Measurements from ENCODE around the gene LUC7L. TPM values are rescaled to one million over a fixed set of nuclear protein-coding genes. Genes with fewer than 3 reads are reported as not detected.
"Not testable (repeated sequence)": the region's sequence is repeated elsewhere in the genome, so short reads cannot be mapped to it uniquely, and the experiment has no call there.

Gene LUC7L
- total and polyA plus RNA-seq, 7 experiments from 2014 or later = 6.9 to 177 (median 148) TPM

DNA sequence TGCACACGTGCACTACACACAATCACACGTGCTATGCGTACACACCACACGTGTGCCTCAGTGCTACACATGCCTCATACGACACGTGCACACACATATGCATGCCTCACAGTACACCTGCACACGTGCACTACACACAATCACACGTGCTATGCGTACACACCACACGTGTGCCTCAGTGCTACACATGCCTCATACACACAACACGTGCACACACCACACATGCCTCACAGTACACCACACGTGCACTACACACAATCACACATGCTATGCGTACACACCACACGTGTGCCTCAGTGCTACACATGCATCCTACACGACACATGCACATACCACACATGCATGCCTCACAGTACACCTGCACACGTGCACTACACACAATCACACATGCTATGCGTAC lies 38.3 kb upstream of the LUC7L start:
- POLR2A ChIA-PET; ATAC-seq; H3K27ac Mint-ChIP-seq; DNase-seq; H3K36me3 Mint-ChIP-seq; H3K4me1 Mint-ChIP-seq; intact Hi-C loops (cut with micrococcal nuclease); H3K4me3 ChIP-seq (ENCODE audit: low read length); H3K9me3 ChIP-seq (ENCODE audit: control insufficient read depth in 2 of 3, low read length in 3 of 3); H3K27me3 Mint-ChIP-seq; CTCF ChIA-PET; H3K9me3 Mint-ChIP-seq; H3K27ac ChIP-seq (ENCODE audit: low read depth, low read length); H3K4me3 Mint-ChIP-seq; H3K27me3 ChIP-seq (ENCODE audit: control insufficient read depth in 2 of 2, insufficient read depth in 2 of 2, low read length in 2 of 2); H3K4me1 ChIP-seq (ENCODE audit: control insufficient read depth in 2 of 2, insufficient read depth in 2 of 2, low read length in 2 of 2): not testable (repeated sequence)
- H3K36me3 ChIP-seq (ENCODE audit: control insufficient read depth in 2 of 3, insufficient read depth in 3 of 3, low read length in 3 of 3) = peaks cover 0 to 27% (median 0%) of the 10 kb centered on the region in 3 experiments

DNA sequence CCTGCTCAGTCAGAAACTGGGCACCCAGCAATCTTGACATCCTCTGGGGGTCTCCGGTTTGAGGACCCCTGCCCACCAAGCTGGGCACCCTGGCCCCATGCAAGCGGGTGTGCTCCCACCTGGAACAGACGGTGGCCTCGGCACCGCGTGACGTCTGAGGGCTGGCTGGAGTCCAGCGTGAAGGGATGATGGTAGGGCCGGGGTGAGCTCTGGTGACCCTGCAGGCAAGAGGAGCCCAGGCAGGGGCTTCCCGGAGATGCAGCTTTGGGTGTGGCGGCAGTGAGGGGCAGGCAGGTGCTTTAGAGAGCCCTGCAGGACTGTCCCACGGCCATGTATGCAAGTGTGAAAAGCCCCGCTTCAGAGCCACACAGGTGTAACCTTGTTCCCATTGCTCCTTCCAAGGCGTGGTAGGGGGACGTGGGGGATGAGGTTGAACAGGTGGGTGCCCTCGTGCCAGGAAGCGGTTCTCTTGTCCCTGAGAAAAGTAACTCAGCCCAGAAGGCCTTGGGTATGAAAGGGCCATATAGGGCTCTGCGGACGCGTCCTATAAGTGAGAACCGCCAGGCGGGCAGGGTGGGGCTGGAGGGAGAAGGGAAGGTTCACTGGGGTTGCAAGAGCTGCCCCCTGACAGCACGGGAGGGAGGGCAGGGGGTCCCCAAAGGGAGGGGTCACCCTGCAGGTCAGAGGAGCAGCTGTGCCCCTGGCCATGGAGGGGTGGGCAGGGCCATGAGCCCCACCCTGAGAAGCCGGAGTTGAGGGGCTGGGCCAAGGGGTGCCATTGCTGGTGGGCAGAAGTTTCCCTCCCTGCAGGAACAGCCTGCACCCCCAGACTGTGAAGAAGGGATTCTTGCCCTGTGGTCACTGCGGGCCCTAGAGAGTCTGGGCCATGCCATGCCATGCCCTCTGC lies 37.3 kb upstream of the LUC7L start:
- Histone ChIP-seq H3K27me3 (ENCODE audit: control insufficient read depth in 2 of 2, insufficient read depth in 2 of 2, low read length in 2 of 2) (no peaks in the 10 kb centered on the region), H3K4me3 (ENCODE audit: low read length) (no peak overlapping the region), H3K36me3 (ENCODE audit: control insufficient read depth in 2 of 3, insufficient read depth in 3 of 3, low read length in 3 of 3) (peaks cover 0 to 37% (median 0%) of the 10 kb centered on the region in 3 experiments), H3K27ac (ENCODE audit: low read depth, low read length) (no peak overlapping the region), H3K4me1 (ENCODE audit: control insufficient read depth in 2 of 2, insufficient read depth in 2 of 2, low read length in 2 of 2) (no peaks in the 10 kb centered on the region), H3K9me3 (ENCODE audit: control insufficient read depth in 2 of 3, low read length in 3 of 3) (no peaks in the 10 kb centered on the region)
- DNase-seq (peak in 1 of 9 donors; percentile 5), ATAC-seq (no peak)
- H3K27ac Mint-ChIP-seq = no peak overlapping the region
- no peaks in the 10 kb centered on the region for H3K27me3 Mint-ChIP-seq
- POLR2A ChIA-PET = no interaction called here
- H3K9me3 Mint-ChIP-seq = peaks cover 0 to 3% (median 0%) of the 10 kb centered on the region in 11 donors
- H3K36me3 Mint-ChIP-seq = peaks cover 0 to 4% (median 0%) of the 10 kb centered on the region in 5 donors
- CTCF ChIA-PET = no interaction called here
- H3K4me1 Mint-ChIP-seq = peaks cover 0 to 7% (median 0%) of the 10 kb centered on the region in 7 donors
- intact Hi-C loops (cut with micrococcal nuclease) = no loop called here
- H3K4me3 Mint-ChIP-seq = no peak overlapping the region

DNA sequence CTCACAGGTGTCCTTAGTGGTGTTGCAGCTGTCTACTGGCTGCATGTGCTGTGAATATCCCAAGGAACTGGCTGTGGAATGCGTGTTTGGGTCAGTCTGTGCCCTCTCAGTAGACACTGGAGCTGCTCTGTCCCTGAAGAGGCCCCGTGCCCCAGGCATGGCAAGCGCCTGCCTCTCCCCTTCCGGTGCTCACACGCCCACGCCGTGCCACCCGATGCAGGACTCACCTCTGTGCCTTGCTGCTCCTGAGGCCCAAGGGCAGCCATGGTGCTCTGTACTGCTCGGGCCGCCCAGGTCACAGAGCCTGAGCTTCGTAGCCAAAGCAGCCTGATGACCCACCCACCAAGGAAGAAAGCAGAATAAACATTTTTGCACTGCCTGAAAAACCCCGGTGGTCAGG lies 36.5 kb upstream of the LUC7L start:
- H3K36me3 ChIP-seq (ENCODE audit: control insufficient read depth in 2 of 3, insufficient read depth in 3 of 3, low read length in 3 of 3) = peaks cover 0 to 45% (median 0%) of the 10 kb centered on the region in 3 experiments
- Mint-ChIP-seq H3K9me3 (peaks cover 0 to 3% (median 0%) of the 10 kb centered on the region in 11 donors), H3K4me3 (no peak overlapping the region), H3K27me3 (no peaks in the 10 kb centered on the region), H3K27ac (peak overlapping the region in 1 of 9 donors; percentile 11), H3K4me1 (peaks cover 0 to 7% (median 0%) of the 10 kb centered on the region in 7 donors), H3K36me3 (peaks cover 0 to 4% (median 3%) of the 10 kb centered on the region in 5 donors)
- H3K27ac ChIP-seq (ENCODE audit: low read depth, low read length) = no peak overlapping the region
- no peak overlapping the region for H3K4me3 ChIP-seq (ENCODE audit: low read length)
- ChIA-PET POLR2A (interaction anchor here (1.2 kb wide), 1 partner anchor 31 kb away, joined by 3 read pairs; the partner anchor contains the start of gene FAM234A), CTCF (no interaction called here)
- no peaks in the 10 kb centered on the region for H3K4me1 ChIP-seq (ENCODE audit: control insufficient read depth in 2 of 2, insufficient read depth in 2 of 2, low read length in 2 of 2)
- no peak for DNase-seq
- H3K9me3 ChIP-seq (ENCODE audit: control insufficient read depth in 2 of 3, low read length in 3 of 3) = no peaks in the 10 kb centered on the region
- intact Hi-C loops (cut with micrococcal nuclease) = no loop called here
- no peak for ATAC-seq
- no peaks in the 10 kb centered on the region for H3K27me3 ChIP-seq (ENCODE audit: control insufficient read depth in 2 of 2, insufficient read depth in 2 of 2, low read length in 2 of 2)

DNA sequence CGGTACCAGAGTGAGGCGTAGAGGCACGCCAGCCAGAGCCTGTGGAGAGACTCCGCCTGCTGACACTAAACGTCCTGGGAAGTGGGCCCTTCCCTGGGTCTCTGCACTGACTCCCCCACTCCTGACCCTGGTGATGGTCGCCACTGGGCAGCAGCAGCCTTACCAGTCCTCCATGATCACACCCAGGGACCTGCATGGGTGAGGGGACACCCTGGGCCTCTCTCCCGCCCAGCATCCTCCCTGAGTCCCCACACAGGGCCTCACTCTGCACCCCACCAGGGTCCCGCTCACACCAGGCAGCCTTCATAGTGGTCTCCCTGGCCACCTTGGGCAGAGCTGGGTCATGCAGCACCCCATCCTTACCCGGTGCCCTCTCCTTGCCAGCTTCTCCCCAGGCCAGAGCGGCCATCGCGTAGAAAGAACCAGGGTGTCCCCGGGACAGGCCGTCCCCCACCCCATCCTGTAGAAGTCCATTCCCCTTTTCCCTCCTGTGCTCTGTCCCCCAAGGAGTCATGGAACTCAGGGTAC lies 35.8 kb upstream of the LUC7L start:
- Mint-ChIP-seq H3K36me3 (peaks cover 0 to 9% (median 4%) of the 10 kb centered on the region in 5 donors), H3K9me3 (peaks cover 0 to 3% (median 0%) of the 10 kb centered on the region in 11 donors), H3K27ac (no peak overlapping the region), H3K27me3 (no peaks in the 10 kb centered on the region), H3K4me3 (no peak overlapping the region), H3K4me1 (peaks cover 0 to 7% (median 0%) of the 10 kb centered on the region in 7 donors)
- Histone ChIP-seq H3K4me3 (ENCODE audit: low read length) (no peak overlapping the region), H3K27me3 (ENCODE audit: control insufficient read depth in 2 of 2, insufficient read depth in 2 of 2, low read length in 2 of 2) (no peaks in the 10 kb centered on the region), H3K4me1 (ENCODE audit: control insufficient read depth in 2 of 2, insufficient read depth in 2 of 2, low read length in 2 of 2) (no peaks in the 10 kb centered on the region), H3K27ac (ENCODE audit: low read depth, low read length) (no peak overlapping the region), H3K9me3 (ENCODE audit: control insufficient read depth in 2 of 3, low read length in 3 of 3) (no peaks in the 10 kb centered on the region), H3K36me3 (ENCODE audit: control insufficient read depth in 2 of 3, insufficient read depth in 3 of 3, low read length in 3 of 3) (peaks cover 0 to 51% (median 0%) of the 10 kb centered on the region in 3 experiments)
- intact Hi-C loops (cut with micrococcal nuclease) = no loop called here
- DNase-seq (no peak), ATAC-seq (no peak)
- CTCF ChIA-PET = no interaction called here
- POLR2A ChIA-PET = interaction anchor here (1.2 kb wide), 1 partner anchor 30 kb away, joined by 3 read pairs; the partner anchor contains the start of gene FAM234A

GRCh38 chr16:264440-264951 lies 35.2 kb upstream of the LUC7L start:
- Histone ChIP-seq H3K27me3 (ENCODE audit: control insufficient read depth in 2 of 2, insufficient read depth in 2 of 2, low read length in 2 of 2) (no peaks in the 10 kb centered on the region), H3K4me3 (ENCODE audit: low read length) (no peak overlapping the region), H3K9me3 (ENCODE audit: control insufficient read depth in 2 of 3, low read length in 3 of 3) (no peaks in the 10 kb centered on the region), H3K27ac (ENCODE audit: low read depth, low read length) (no peak overlapping the region), H3K36me3 (ENCODE audit: control insufficient read depth in 2 of 3, insufficient read depth in 3 of 3, low read length in 3 of 3) (peaks cover 0 to 57% (median 0%) of the 10 kb centered on the region in 3 experiments), H3K4me1 (ENCODE audit: control insufficient read depth in 2 of 2, insufficient read depth in 2 of 2, low read length in 2 of 2) (no peaks in the 10 kb centered on the region)
- ATAC-seq = no peak
- H3K4me3 Mint-ChIP-seq = no peak overlapping the region
- POLR2A ChIA-PET = interaction anchor here (1.2 kb wide), 1 partner anchor 30 kb away, joined by 3 read pairs; the partner anchor contains the start of gene FAM234A
- H3K27ac Mint-ChIP-seq = no peak overlapping the region
- H3K9me3 Mint-ChIP-seq = peaks cover 0 to 3% (median 0%) of the 10 kb centered on the region in 11 donors
- DNase-seq = no peak
- H3K4me1 Mint-ChIP-seq = peaks cover 0 to 7% (median 0%) of the 10 kb centered on the region in 7 donors
- peaks cover 0 to 10% (median 4%) of the 10 kb centered on the region in 5 donors for H3K36me3 Mint-ChIP-seq
- intact Hi-C loops (cut with micrococcal nuclease) = no loop called here
- no peaks in the 10 kb centered on the region for H3K27me3 Mint-ChIP-seq
- CTCF ChIA-PET = no interaction called here

DNA sequence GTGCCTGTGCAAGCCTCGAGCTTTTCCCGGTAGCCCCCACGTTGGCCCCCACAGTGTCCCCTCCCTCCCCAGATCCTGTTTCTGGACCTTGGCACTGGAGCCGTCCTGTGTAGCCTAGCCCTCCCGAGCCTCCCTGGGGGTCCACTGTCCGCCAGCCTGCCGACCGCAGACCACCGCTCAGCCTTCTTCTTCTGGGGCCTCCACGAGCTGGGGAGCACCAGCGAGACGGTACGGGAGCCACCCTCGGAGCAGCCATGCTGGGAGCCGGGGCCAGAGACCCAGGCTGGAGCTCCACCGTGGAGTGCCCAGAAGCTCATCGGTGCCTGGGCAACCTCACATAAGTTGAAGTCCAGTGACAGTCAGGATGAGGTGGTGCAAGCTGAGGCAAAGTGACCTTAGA lies 34.7 kb upstream of the LUC7L start:
- POLR2A ChIA-PET = no interaction called here

More for the DNA sequence above, 34.7 kb upstream of the LUC7L start:
- peaks cover 0 to 62% (median 0%) of the 10 kb centered on the region in 3 experiments for H3K36me3 ChIP-seq (ENCODE audit: control insufficient read depth in 2 of 3, insufficient read depth in 3 of 3, low read length in 3 of 3)
- intact Hi-C loops (cut with micrococcal nuclease) = no loop called here
- H3K9me3 Mint-ChIP-seq = peaks cover 0 to 3% (median 0%) of the 10 kb centered on the region in 11 donors
- peaks cover 0 to 14% (median 4%) of the 10 kb centered on the region in 5 donors for H3K36me3 Mint-ChIP-seq
- H3K9me3 ChIP-seq (ENCODE audit: control insufficient read depth in 2 of 3, low read length in 3 of 3) = no peaks in the 10 kb centered on the region
- no peak overlapping the region for H3K27ac ChIP-seq (ENCODE audit: low read depth, low read length)
- no peaks in the 10 kb centered on the region for H3K4me1 ChIP-seq (ENCODE audit: control insufficient read depth in 2 of 2, insufficient read depth in 2 of 2, low read length in 2 of 2)
- H3K4me1 Mint-ChIP-seq = peaks cover 0 to 7% (median 3%) of the 10 kb centered on the region in 7 donors
- H3K4me3 Mint-ChIP-seq = no peak overlapping the region
- CTCF ChIA-PET = no interaction called here
- no peak overlapping the region for H3K27ac Mint-ChIP-seq
- no peaks in the 10 kb centered on the region for H3K27me3 ChIP-seq (ENCODE audit: control insufficient read depth in 2 of 2, insufficient read depth in 2 of 2, low read length in 2 of 2)
- ATAC-seq = no peak
- no peak for DNase-seq
- no peaks in the 10 kb centered on the region for H3K27me3 Mint-ChIP-seq
- no peak overlapping the region for H3K4me3 ChIP-seq (ENCODE audit: low read length)
